RPMI8226 (cell line): Measurements from ENCODE around the gene SDHD.
"Not testable (repeated sequence)": the region's sequence is repeated elsewhere in the genome, so short reads cannot be mapped to it uniquely, and the experiment has no call there.

Experiments
- DNase-seq: peaks from one replicate; pipeline ENCODE4 v3.0.0-alpha.2; 2015

SDHD gene

DNA sequence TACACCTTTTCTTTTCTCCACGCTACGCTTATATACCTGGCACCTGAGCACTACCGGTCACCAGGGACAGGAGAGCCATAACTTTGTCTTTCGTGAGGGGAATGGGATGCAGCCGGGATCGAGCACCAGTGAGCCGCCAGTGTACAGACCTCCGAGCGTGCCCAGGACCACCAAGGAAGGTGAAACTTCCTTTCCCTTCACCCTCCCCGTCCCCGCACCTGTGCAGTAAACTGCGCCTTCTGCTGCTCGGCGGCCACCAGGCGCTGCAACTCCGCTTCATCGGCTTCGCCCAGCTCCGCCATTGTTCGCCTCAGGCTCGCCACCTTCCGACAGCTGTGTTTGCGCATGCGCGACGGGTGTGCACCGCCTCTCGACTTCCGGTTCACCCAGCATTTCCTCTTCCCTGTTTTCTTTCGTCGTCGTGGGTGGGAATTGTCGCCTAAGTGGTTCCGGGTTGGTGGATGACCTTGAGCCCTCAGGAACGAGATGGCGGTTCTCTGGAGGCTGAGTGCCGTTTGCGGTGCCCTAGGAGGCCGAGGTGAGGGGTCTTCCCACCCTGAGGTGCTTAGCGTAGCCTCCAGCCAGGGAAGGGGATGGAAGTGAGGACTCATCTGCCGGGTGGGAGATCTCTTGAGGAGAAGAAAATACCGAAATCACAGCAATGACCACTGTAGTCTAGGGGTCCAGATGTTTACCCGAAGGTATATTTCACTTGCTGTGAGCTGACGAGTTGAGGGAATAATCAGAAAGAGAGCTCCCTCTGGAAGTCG is at the start of gene SDHD, which contains the start of gene TIMM8B:
Gene SDHD, plus strand, starts transcription at position 452 of the 770 bp plus-strand sequence. Its CDS starts 35 bp downstream, at position 487.
Gene TIMM8B, minus strand, starts transcription at position 335 of the 770 bp plus-strand sequence. Its CDS starts 33 bp downstream, at position 302.
- DNase-seq = peak; percentile 99

DNA sequence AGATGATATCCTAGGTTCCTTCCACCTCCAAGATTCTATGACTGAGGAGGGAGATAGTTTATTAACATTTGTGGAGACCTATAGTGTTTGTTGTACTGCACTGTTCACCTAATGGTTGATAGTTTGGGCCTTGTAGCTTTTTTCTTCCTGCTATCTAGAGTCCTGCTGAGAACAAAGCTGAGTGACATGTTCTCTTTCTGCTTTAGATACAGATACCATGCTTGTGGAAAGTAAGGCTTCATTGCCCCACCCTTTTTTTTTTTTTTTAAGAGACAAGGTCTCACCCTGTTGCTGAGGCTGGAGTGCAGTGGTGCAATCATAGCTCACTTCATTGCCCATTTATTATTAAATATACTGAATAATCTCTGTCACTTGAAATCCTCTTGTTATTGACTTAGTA is 49.1 kb upstream of the SDHD start:
- DNase-seq = no peak

GRCh38 chr11:112042161-112042960 is 44.3 kb upstream of the SDHD start:
- DNase-seq = no peak

- no peak for DNase-seq
These were observed 43.7 kb upstream of the SDHD start for GRCh38 chr11:112042961-112043304.

DNA sequence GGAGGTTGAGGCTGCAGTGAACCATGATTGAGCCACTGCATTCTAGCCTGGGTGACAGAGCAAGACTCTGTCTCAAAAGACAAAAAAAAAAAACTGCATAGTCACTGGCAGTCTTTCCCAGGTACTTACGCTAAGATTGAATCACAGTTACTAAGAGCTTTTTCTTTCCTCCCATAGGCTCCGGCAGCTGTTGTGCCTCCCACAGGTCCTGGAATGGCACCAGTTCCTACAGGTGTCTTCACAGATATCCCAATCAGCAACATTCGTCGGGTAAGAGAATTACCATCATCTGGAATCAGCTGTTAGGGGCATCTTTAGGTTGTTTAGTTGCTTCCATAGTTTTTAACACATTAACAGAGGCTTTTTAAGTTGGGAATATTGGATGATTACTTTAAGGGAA is 41.7 kb upstream of the SDHD start:
- no peak for DNase-seq

GRCh38 chr11:112046647-112047046 is 40.0 kb upstream of the SDHD start:
- not testable (repeated sequence) for DNase-seq

DNA sequence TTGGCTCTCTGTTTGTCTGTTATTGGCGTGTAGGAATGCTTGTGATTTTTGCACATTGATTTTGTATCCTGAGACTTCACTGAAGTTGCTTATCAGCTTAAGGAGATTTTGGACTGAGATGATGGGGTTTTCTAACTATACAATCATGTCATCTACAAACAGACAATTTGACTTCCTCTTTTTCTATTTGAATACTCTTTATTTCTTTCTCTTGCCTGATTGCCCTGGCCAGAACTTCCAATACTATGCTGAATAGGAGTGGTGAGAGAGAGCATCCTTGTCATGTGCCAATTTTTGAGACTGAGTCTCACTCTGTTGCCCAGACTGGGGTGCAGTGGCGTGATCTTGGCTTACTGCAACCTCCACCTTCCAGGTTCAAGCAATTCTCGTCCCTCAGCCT is 38.4 kb upstream of the SDHD start:
- DNase-seq = not testable (repeated sequence)

GRCh38 chr11:112049777-112050176 is 36.9 kb upstream of the SDHD start:
- no peak for DNase-seq

- DNase-seq = no peak
These were observed 36.0 kb upstream of the SDHD start for GRCh38 chr11:112050721-112051120.

- no peak for DNase-seq
These were observed 34.9 kb upstream of the SDHD start for GRCh38 chr11:112051768-112052167.

DNA sequence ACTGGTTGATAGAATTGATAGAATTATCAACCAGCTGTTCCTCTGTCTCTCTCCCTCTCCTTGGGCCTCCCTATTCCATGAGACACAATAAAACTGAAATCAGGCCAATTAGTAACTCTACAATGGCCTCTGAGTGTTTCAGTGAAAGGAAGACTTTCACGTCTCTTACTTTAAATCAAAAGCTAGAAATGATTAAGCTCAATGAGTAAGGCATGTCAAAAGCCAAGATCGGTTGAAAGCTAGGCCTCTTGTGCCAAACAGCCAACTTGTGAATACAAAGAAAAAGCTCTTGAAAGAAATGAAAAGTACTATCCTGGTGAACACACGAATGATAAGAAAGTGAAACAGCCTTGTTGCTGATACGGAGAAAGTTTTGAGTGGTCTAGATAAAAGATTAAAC is 29.5 kb upstream of the SDHD start:
- no peak for DNase-seq

- no peak for DNase-seq
These were observed 28.6 kb upstream of the SDHD start for GRCh38 chr11:112058103-112058502.

DNA sequence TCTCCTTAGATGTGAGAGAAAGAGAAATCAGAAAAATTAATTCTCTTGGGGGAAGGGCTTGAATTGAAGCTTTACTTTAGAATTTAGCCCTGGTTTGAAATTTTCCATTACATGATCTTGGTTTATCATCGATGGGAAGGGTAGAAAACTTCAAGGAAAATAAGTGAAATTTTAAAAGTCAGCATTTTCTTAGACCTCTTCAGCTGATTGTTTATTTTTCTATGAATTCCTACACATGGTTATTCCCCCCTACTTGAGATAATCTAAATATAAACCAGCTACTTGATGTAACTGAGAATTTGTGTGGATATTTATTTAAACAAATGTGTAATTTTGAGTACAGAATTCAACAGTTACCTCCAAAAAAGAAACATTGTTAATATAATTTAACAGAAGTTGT is 23.8 kb upstream of the SDHD start:
- DNase-seq = no peak

- DNase-seq = peak; percentile 93
These were observed 12.5 kb upstream of the SDHD start, which contains the start of the genes NKAPD1 and PIH1D2 for GRCh38 chr11:112073941-112074811. TSS of gene NKAPD1 (plus strand) at chr11:112074299. CDS start at chr11:112075575, 1,276 bp downstream. TSS of gene PIH1D2 (minus strand) at chr11:112074017. CDS start at chr11:112073174, 843 bp downstream.

DNA sequence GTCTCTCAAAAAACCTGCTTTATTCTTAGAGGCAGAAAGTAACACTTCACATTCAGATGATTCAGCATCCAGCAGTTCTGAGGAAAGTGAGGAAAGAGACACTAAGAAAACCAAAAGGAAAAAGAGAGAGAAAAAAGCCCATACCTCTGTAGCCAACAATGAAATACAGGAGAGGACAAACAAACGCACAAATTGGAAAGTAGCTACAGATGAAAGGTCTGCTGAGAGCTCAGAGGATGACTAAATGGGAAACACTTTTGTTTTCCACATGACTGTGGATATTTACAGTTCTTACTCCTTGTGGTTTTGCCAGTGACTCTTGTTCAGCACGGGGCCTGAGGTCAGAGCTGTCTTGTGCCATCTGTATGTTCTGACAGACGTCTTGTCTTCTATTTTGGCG is 3.9 kb upstream of the SDHD start:
- DNase-seq = no peak

GRCh38 chr11:112085822-112086421 is 751 bp upstream of the SDHD start:
- DNase-seq = peak; percentile 65

DNA sequence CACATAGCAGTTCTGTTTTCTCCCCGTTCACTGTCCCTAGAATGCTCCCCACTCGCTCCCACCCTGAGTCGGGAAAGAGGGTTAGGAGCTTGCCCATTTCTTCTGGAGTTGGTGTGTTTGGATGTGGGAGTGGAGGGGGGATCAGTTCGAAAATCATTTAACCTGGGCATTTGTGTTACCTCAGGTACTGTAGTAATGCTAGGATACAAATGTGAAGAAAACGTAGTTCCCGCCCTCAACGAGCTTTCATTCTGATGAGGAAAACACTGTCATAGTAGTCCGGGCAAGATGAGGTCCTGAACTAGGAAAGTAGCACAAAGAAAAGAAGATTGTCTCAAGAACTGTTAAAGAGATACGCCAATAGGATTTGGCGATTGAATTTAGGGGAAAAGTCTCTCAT is 539 bp downstream of the SDHD start:
- DNase-seq = no peak

DNA sequence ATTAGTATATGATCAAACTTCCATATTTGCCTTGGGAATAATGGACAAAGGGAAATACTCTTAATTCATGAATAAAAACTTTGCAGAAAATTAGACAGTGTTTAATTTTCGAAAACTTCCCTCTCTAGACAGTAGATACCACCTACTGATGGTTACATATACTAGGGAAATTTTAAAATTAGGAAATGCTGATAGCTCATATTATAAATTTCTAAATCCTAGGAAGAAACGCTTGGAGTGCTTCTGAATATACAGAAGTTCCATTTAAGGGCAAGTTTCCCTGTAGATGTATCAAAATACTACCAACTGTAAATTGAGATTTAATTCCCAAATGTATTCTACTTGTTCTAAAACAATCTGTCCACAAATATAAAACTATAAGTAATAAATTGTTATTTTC is 8.6 kb downstream of the SDHD start:
- DNase-seq = not testable (repeated sequence)

DNA sequence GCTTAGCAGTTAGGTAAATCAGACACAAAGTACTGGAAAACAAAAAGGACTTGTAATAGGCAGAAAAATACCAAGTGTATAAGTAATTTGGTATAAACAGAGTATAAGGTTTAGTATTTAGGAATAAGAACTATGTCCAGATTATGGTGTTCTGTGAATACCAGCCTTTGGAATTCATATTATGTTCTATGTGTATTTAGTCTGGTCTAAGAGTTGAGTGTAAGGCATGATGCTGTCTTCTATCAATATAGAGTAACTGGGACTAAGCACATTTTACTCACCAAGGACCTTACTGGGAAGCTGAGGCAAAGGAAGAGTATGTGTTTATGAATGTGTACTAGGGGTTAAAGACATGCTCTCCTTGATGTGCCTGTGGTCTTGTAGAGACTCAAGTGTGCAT is 9.5 kb downstream of the SDHD start:
- no peak for DNase-seq

- DNase-seq = no peak
These were observed 11.3 kb downstream of the SDHD start for GRCh38 chr11:112097734-112098528.

DNA sequence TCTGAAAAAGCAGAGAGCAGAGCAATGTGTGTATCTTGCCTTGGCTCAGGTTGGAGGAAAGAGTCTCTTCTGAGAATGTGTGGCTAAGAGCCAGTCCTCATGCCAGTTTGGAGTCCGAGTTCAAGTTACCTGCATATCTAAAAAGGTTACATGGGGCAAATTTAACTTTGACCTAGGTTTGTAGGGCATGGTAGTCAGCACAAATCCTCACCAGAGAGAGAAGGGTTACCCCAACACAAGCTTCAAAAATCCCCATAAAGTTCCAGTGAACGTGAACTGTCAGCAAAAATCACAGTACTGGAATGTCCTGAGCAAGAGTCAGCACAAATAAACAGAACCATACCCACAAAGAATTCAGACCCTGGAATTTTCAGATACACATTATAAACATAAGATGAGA is 13.8 kb downstream of the SDHD start:
- peak; percentile 19 for DNase-seq

GRCh38 chr11:112103446-112103845 is 16.8 kb downstream of the SDHD start:
- no peak for DNase-seq
